ENCODE measurements around the gene LIN37.

DNA sequence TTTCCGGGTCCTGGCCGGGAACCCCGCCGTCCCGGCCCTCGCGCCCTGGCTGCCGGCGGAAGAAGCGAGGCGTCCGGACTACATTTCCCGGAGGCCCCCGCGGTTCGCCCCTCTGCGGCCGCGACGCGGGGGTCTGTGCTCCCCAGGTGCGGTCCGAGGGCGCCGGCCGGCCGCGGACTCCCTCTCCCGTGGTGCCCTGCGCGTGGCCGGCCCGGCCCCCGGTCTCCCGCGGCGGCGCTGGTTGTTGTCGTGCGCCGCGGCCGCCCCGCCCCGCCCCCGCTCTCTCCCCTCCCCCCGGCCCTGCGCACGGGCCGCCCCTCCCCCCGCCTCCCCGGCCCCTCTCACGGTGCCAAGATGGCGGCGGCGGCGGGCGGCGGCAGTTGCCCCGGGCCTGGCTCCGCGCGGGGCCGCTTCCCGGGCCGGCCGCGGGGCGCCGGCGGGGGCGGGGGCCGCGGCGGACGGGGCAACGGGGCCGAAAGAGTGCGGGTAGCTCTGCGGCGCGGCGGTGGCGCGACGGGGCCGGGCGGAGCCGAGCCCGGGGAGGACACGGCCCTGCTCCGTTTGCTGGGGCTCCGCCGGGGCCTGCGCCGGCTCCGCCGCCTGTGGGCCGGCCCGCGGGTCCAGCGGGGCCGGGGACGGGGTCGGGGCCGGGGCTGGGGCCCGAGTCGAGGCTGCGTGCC, 30.6 kb upstream of the LIN37 start, which contains the start of gene KMT2B:
- TF ChIP-seq, protein P1, sequence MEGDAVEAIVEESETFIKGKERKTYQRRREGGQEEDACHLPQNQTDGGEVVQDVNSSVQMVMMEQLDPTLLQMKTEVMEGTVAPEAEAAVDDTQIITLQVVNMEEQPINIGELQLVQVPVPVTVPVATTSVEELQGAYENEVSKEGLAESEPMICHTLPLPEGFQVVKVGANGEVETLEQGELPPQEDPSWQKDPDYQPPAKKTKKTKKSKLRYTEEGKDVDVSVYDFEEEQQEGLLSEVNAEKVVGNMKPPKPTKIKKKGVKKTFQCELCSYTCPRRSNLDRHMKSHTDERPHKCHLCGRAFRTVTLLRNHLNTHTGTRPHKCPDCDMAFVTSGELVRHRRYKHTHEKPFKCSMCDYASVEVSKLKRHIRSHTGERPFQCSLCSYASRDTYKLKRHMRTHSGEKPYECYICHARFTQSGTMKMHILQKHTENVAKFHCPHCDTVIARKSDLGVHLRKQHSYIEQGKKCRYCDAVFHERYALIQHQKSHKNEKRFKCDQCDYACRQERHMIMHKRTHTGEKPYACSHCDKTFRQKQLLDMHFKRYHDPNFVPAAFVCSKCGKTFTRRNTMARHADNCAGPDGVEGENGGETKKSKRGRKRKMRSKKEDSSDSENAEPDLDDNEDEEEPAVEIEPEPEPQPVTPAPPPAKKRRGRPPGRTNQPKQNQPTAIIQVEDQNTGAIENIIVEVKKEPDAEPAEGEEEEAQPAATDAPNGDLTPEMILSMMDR (IDR thresholded peaks at IDR 0.05), result no peak
- TF ChIP-seq POLR2A (IDR thresholded peaks at IDR 0.05), result no peak

Data from adrenal gland (tissue), 5 donors.